Measurements from ENCODE around the gene CDKN3. TPM values are rescaled to one million over a fixed set of nuclear protein-coding genes. Genes with fewer than 3 reads are reported as not detected.
A peak's percentile ranks its signal among the peaks of the same experiment; 100 is the strongest.

CDKN3 gene
- total RNA-seq, 2 donors from 2014 or later, result 3.6 to 11.1 TPM

- Histone ChIP-seq H3K27me3 (no peaks in the 10 kb centered on the region), H3K36me3 (no peaks in the 10 kb centered on the region), H3K4me3 (no peak overlapping the region), H3K9me3 (no peaks in the 10 kb centered on the region), H3K27ac (peak overlapping the region; percentile 28 to 66), H3K4me1 (peaks cover 0 to 24% of the 10 kb centered on the region in 2 donors)
- TF ChIP-seq CTCF (IDR thresholded peaks at IDR 0.05), result no peak
- no peak for DNase-seq (ENCODE audit: low spot score)
These were observed 46.6 kb upstream of the CDKN3 start for GRCh38 chr14:54350203-54350602.

GRCh38 chr14:54353266-54353665 is 43.5 kb upstream of the CDKN3 start:
- H3K9me3 ChIP-seq, result no peaks in the 10 kb centered on the region
- no peak for DNase-seq (ENCODE audit: low spot score)
- no peaks in the 10 kb centered on the region for H3K27me3 ChIP-seq
- no peak overlapping the region for H3K4me3 ChIP-seq
- no peaks in the 10 kb centered on the region for H3K36me3 ChIP-seq
- H3K4me1 ChIP-seq, result peaks cover 0 to 21% of the 10 kb centered on the region in 2 donors
- H3K27ac ChIP-seq, result no peak overlapping the region
- no peak for TF ChIP-seq CTCF (IDR thresholded peaks at IDR 0.05)

- Histone ChIP-seq H3K27me3 (no peaks in the 10 kb centered on the region), H3K4me3 (no peak overlapping the region), H3K9me3 (no peaks in the 10 kb centered on the region), H3K27ac (no peak overlapping the region), H3K4me1 (peaks cover 0 to 17% of the 10 kb centered on the region in 2 donors), H3K36me3 (no peaks in the 10 kb centered on the region)
- no peak for TF ChIP-seq CTCF (IDR thresholded peaks at IDR 0.05)
- DNase-seq (ENCODE audit: low spot score), result no peak
These were observed 43.1 kb upstream of the CDKN3 start for GRCh38 chr14:54353694-54354093.

GRCh38 chr14:54354096-54354495 is 42.7 kb upstream of the CDKN3 start:
- peaks cover 0 to 12% of the 10 kb centered on the region in 2 donors for H3K4me1 ChIP-seq
- no peak for DNase-seq (ENCODE audit: low spot score)
- no peak for TF ChIP-seq CTCF (IDR thresholded peaks at IDR 0.05)
- H3K4me3 ChIP-seq, result no peak overlapping the region
- H3K9me3 ChIP-seq, result no peaks in the 10 kb centered on the region
- no peak overlapping the region for H3K27ac ChIP-seq
- H3K36me3 ChIP-seq, result no peaks in the 10 kb centered on the region
- no peaks in the 10 kb centered on the region for H3K27me3 ChIP-seq

GRCh38 chr14:54354968-54355641 is 41.7 kb upstream of the CDKN3 start:
- TF ChIP-seq CTCF (IDR thresholded peaks at IDR 0.05), result no peak
- Histone ChIP-seq H3K4me3 (no peak overlapping the region), H3K9me3 (no peaks in the 10 kb centered on the region), H3K27me3 (no peaks in the 10 kb centered on the region), H3K4me1 (peaks cover 0 to 3% of the 10 kb centered on the region in 2 donors), H3K27ac (no peak overlapping the region), H3K36me3 (no peaks in the 10 kb centered on the region)
- DNase-seq (ENCODE audit: low spot score), result no peak

- DNase-seq (ENCODE audit: low spot score), result no peak
- TF ChIP-seq CTCF (IDR thresholded peaks at IDR 0.05), result no peak
- H3K9me3 ChIP-seq, result no peaks in the 10 kb centered on the region
- H3K27ac ChIP-seq, result no peak overlapping the region
- H3K36me3 ChIP-seq, result no peaks in the 10 kb centered on the region
- no peaks in the 10 kb centered on the region for H3K4me1 ChIP-seq
- no peak overlapping the region for H3K4me3 ChIP-seq
- no peaks in the 10 kb centered on the region for H3K27me3 ChIP-seq
These were observed 41.1 kb upstream of the CDKN3 start for GRCh38 chr14:54355698-54356097.

Data from right atrium auricular region (tissue), 2 donors.